Stimulated activated CD4-positive, alpha-beta T cell treated with anti-CD3 and anti-CD28 coated beads, Interleukin-12 subunit alpha, Interleukin-12 subunit beta, amount 100 ng/mL, for 48 hours (primary cell): Measurements from ENCODE around the gene TACR2.
A peak's percentile ranks its signal among the peaks of the same experiment; 100 is the strongest.

Experiments
- DNase-seq, 3 donors: peaks; one replicate each; pipeline ENCODE4 v3.0.0-alpha.2; 2020; ENCODE audit warnings: low read depth in 2 of 3, low spot score in 1 of 3

The TACR2 gene

GRCh38 chr10:69416695-69417094, at the start of gene TACR2:
TACR2 (minus strand) TSS chr10:69416918; CDS start chr10:69416323, 595 bp downstream.
- DNase-seq = no peak

GRCh38 chr10:69466158-69466490, 49.4 kb upstream of the TACR2 start:
- DNase-seq = no peak

GRCh38 chr10:69465457-69466157, 48.9 kb upstream of the TACR2 start:
- no peak for DNase-seq

DNA sequence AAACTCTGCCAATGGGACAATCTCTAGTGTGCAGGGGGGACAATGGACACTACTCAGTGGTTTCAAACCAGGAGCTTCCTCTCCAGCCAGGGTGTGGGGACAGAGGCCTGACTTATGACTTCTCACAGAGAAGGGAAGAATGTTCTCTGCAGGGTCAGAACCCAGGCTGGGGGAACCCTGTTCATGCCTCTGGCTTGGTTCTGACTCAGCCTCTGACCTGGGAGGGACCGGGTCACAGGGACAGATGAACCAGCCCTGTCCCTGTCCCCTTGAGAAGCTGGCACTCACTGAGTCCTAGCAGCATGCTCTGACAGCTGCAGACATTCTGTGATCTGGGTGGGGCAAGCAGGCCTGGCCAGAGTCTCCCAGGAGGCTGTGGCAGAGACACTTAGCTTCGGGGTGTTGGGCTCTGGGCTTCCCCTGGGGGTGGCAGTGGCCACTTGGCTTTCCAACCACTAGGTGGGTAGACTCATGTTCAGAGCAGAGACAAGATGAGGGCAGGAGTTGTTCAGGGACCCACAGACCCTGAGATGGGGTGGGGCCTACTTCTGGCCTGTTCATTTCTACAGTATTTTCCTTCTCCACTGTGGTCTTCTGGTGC, 48.2 kb upstream of the TACR2 start:
- DNase-seq = peak in 1 of 3 donors; percentile 4

DNA sequence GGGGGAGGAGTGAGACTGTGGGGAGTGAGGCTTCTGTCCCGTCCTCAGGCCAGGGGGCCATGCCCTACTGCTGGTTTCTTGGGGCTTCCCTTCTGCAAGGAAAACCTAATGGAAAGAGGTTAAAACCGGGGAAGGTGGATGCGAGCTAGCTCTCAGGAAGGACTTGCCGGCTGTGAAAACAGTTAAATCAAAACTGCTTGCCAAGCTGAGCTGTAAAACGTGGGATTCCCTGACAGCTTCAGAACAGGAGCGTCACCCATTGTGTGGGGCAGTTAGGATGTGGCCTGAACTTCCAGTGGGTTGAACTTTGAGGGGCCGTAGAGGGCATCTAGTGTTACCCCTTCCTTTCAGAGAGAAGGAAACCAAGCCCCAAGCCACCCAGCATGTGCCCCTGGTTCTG, 47.7 kb upstream of the TACR2 start:
- DNase-seq = no peak

DNA sequence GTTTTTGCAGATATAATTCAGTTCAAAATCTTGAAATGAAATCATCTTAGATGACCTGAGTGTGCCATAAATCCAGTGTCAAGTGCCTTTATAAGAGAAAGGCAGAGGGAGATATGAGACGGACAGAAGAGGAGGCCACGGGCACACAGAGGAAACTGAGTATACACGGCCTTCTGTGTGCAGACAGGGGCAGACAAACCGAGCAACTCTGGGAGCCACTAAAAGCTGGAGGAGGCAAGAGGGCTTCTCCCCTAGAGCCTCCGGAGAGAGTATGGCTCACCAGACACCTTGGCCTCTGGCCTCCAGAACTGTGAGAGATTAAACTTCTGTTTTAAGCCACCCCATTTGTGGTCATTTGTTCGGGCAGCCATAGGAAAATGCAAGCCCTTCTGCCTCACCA, 47.2 kb upstream of the TACR2 start:
- no peak for DNase-seq

GRCh38 chr10:69461243-69462025, 44.7 kb upstream of the TACR2 start:
- DNase-seq = no peak

DNA sequence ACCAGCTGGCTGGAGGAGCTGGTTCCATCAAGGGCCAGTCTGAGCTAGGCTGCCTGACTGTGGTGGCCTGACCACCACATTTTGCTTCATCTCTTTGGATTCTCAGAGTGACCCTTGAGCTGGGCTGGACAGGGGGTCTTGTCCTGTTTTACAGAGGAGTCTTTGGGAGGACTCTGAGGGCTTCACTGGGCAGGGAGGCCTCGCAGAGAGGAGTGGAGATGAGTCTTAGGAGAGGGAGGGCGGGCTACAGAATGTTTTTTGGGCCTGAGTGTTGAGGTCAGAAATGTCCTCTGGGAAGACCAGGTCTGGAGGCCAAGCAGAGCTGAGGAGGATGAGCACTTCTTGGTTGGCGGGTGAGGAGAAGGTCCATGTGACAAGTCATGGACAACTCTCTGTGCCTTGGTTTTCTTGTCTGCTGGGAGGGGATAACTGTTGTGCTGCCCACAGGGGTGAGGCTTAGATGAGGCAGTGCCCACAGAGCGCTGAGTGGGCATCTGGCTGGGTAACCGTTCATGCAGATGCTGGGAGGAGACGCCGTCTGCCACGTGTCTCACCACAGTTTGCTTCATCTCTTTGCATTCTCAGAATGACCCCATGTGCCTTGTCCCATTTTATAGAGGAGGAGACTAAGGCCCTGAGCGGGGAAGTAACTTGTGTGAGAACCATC, 44.0 kb upstream of the TACR2 start:
- no peak for DNase-seq

- no peak for DNase-seq
Measured at GRCh38 chr10:69459893-69460575, 43.3 kb upstream of the TACR2 start.

- no peak for DNase-seq
Measured at GRCh38 chr10:69459101-69459790, 42.5 kb upstream of the TACR2 start.

DNA sequence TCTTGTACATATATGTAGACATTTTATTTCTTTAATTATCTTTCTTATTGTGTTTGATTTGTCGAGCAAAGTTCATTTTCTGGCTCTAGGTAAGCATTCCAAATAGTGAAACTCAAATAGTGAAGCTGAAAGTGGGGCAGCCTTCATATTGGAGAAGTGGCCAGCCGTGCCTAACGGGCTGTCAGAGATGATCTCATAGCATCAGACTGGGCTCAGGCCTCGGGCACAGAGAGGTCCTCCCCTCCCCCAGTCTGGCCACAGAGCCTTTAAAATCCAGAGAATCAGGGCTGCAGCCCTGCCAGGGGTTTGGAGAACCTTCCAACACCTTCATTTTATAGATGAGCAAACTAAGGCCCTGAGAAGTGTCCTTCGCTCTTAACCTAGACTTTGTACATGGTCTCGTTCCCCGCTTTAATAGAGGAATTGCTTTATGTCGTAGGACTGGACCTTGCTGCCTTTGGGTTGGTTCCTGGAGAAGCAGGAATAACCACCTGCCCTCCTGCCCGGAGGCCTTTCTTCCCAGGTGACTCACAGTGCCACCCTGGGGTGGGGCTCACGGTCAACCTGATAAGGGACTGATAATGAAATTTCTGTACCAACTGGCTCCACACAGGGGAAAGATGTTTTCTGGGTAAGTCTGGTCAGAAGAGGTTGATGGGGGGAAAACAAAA, 41.8 kb upstream of the TACR2 start:
- DNase-seq = no peak

- DNase-seq = no peak
Measured at GRCh38 chr10:69457771-69458237, 41.1 kb upstream of the TACR2 start.

DNA sequence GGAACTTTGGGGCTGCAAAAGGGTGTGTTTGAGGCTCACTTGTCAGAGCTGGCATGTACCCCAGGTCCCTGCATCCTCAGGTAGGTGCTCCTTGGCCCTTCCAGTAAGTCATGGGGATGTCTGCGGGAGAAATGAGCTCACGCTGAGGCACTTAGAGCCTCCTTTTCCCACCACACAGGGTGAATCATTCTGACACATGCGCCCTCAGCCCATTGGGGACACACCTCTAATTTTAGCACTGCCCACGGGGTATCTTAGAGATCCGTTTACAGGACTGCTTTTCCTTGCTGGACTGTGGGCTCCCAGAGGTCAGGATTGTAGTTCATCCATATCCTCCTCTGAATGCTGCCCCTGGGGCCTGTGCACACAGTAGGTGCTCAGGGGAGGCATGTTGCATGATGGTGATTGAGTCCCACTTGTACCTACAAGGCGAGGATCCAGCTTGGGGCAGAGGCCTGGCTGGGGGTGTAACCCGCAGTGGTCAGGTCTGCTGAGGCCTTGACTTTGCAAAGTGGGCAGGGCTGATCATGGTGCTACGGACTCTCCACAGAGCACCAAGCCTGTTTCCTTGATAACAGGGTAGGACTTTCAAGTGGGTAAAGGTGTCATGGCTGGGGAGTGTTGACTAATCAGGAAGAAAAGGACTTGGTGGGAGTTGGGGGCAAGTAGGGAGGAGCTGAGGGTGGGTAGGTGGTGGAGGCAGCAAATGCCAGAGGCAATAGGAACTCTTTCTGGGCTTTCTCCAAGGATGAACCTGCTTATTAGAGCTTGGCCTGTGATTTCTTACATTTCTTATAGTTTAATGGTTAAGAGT, 40.4 kb upstream of the TACR2 start:
- no peak for DNase-seq

DNA sequence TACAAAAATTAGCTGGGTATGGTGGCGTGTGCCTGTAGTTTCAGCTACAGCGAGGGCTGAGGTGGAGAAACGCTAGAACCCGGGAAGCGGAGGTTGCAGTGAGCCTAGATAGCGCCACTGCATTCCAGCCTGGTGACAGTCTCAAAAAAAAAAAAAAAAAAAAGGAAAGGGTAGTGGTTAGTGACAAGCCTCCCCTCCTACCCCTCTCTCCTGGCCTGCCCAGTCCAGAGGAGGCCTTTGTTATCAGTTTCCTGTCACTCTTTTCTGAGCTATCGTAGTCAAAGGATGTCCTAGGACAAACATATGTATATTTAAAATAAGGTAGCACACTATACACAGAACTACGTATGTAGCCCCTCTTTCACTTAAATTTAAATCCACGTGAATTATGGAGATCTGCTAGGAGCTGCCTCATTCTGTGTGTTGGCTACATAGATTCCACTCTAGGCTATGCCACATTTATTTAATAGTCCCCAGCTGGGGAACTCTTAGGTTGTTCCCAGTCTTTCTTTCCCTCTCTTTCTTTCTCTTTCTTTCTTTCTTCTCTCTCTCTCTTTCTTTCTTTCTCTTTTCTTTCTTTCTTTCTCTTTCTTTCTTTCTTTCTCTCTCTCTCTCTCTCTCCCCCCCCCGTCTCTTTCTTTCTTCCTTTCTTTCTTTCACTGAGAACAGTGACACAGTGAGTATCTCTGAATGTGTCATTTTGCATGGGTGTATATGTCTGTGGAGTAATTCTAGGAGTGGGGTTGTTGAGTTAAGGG, 38.5 kb upstream of the TACR2 start:
- no peak for DNase-seq

DNA sequence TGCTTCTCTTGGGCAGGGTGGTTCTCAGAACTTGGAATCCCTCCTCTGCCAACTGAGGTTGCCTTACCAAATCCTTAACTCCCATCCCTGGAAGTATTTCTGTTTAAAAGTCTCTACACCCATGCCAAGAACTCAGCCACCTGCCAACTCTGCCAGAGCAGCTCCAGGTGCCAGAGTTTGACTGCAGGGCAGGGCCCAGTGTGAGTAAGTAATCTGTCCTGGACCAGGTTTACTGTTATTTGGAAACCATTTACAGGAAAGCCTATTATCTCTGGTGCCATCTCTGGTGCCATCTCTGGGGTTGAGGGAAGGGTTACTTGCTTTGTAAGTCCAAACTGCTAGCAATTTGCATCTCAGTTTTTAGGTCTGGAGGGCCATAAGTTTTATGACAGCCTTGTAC, 37.1 kb upstream of the TACR2 start:
- DNase-seq = no peak

DNA sequence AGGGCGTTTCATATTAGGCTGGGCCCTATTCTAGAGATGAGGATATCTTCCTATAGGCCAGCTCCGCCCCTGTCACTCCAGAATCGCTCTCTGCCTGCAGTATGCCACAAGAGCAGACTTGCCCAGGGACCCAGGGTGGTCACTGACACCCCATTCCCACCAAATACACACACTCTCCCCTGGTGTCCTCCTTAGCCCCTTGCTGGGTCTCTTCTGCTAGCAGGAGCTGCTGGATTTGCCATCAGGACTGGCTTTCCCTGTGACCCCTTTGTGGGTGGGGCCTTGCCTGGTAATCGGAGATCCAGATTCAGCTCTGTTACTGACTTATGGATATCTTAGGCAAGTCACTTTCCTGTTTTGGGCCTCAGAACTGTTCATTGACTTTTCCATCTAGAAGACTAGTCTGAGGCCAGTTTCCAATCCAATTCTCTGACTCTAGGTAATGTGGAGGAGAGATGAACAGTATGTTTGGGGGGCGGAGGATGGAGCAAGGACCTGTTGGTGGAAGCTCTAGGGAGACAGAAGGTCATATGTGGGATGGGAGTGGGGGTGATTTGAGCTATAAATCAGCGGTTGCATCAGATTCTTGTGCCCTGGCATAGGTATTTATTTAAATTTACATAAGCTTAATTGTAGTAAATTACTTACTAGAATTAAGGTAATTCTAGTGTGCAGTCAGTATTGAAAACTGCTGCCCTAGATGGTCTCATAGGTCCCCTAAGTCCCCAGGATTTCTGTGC, 36.1 kb upstream of the TACR2 start:
- DNase-seq = no peak

GRCh38 chr10:69451784-69452251, 35.1 kb upstream of the TACR2 start:
- DNase-seq = no peak
